GM18508 (cell line): Measurements from ENCODE around the gene SULF2.

Experiments used
- ATAC-seq: cut with Tn5 transposase; IDR thresholded peaks from one replicate; pipeline ENCODE4 v1.9.1; 2021; ENCODE audit warnings: moderate number of reproducible peaks; ENCODE audit not compliant: insufficient read depth, unreplicated experiment

The SULF2 gene

DNA sequence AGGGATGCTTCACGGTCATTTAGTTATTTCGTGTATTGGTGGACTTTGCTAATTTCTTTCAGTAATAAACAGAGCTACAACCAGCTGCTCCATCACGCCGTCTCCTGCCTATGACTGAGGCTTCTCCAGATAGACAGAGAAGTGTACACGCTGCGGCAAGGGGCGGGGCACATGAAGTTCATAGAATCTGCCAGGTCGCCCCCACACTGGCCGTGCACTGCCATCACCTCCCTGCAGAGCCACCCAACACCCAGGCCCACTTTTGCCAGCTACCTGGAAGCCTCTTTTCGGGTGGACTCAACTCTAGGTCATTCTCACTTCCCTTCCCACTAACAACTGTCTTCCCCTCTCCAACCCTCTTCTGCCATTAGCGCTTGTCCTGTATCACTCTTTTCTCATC, 88.4 kb downstream of the SULF2 start:
- ATAC-seq = no peak

DNA sequence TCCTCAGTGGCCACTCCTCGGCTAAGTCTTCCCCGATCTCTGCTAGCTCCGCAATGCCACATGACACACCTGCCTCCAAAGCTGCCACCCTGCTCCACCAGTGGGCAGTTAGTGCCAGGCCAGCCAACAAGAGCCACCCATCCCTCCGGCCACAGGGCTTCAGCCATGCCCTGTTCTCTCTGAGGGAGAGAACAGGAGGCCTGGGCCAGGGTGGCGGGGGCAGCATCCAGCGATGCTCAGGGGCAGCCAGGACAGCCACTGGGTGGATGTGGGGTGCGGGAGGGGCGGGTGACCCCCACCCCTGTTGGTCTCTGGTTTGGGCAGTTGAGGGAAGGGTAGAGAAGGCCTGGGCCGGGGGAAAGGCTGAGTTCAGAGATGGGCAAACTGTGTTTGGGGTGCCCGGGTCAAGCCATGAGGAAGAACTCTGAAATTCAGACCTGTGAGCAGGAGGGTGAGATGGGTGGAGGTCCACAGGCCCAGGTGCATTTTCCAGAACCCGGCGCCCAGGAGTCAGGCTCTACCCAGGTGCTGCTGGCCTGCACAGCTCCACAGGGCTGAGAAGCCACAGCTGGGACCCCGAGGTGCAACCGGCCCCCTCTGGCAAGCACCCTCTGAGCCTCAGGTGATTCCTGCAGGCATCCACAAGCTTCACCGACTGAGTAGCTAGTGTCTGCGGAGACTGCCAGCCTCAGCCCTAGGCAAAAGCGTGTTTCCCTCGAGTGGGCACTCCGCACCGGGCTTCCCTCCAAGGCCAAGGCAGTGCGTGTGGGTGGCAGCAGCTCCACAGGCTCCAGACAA, 91.1 kb downstream of the SULF2 start:
- ATAC-seq = no peak

DNA sequence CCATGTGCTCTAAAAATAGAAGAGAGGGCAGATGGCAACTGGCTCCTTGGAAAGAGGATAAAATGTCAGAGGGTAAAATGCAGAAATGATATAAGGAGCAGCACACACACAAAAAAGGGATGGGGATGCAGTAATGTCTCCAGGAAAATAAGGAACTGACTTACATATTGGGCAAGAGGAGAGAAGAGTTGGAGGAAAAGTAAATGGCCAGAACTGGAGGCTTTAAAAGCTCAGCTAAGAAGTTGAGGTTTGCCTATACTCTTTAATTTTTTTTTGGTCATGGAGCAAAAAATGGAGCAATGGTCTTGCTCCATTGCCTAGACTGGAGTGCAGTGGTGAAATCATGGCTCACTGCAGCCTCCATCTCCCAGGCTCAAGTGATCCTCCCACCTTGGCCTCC, 93.7 kb downstream of the SULF2 start:
- no peak for ATAC-seq

DNA sequence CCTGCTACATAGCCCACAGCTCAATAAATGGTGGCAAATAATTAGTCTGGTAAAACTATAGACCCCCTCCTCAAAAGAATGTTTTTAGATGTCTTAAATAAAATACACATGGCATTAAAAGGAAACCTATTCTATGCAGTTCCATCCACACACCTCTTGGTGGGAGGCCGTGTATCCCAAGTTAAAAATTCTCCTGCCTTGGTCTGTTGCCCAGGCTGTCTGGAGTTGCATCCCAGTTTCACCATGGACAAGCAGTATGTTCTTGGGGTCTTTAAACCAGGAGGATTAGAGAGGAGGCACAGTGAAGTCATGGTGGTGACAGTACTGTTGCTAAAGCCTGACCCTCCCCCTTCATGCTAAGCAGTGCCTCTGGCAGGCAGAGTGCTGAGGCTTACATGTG, 95.5 kb downstream of the SULF2 start:
- no peak for ATAC-seq

DNA sequence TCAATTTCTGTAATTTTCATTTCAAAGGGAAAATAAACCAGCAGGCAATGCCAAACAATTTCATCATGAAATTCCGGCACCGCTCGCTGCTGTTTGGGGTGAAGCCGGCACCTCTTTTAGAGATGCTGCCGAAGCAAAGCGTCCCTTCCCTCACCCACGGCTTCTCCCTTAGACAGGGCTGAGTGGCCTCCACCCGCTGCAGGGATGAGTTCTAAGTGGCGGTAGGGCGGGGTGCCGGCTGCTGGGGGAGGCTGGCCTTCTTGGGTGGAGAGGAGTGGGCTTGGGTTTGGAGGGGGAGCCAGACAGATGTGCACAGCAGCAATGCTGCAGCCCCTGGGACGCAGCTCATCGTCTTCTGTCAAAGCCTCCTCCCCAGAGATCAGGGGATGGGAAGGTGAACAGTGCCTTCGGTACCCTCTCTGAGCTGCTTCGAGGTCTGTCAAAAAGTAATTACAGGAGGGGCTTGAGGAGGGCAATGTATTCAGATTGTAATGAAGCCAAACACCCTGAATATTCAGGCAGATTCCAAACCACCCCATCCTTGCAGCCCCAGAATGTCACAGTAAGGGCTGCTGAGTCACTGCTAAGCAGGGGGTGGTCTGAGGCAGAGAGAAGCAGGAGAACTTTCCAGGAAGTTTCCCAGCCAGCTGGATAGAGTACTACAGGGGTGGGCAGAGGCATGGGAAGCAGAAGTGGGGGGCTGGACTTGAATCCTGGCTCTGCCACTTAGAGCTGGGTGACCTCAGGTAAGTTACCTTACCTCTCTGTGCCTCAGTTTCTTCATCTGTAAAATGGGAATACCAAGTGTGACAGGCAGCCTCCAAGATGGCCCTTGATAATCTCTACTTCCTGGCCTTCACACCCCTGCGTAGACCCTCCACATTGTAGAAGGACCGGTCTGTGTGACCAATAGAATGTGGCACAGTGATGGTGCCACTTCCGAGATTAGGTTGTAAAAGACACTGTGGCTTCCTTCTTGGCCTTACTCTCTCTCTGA, 96.6 kb downstream of the SULF2 start:
- ATAC-seq = no peak

DNA sequence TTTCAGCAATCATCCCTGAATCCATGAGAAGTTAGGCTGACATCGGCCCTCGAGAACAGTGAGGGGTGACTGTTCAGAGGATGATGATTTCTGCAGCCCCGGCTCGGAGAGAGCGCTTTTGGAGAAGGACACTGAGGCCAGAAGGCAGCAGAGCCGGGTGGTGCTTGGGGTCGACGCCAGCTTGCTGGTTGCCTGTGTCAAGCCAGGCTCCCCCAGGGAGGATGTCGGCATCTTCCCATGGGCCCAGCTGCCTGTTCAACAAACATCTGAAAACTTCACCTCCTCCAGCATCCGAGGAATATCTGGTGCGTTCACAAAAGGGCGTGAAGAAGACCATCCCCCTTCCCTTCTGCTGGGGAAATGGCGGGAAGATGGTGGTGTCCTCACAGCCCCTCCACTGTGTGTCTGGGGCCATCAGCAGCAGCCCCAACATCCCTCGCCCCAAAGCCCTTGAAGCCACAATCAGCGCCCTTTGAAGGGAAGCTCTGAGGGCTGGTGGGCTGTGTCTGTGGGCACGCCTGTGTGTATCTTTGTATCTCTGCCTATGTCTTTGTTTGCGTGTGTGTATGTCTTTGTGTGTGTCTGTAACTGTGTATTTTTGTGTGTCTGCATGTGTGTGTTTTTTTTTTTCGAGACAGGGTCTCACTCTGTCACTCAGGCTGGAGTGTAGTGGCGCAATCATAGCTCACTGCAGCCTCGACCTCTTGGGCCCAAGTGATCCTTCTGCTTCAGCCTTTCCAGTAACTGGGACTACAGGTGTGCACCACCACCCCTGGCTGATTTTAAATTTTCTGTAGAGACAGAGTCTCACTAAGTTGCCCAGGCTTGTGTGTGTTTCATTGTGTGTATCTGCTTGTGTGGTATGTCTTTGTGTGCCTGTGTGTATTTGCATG, 97.9 kb downstream of the SULF2 start:
- no peak for ATAC-seq

DNA sequence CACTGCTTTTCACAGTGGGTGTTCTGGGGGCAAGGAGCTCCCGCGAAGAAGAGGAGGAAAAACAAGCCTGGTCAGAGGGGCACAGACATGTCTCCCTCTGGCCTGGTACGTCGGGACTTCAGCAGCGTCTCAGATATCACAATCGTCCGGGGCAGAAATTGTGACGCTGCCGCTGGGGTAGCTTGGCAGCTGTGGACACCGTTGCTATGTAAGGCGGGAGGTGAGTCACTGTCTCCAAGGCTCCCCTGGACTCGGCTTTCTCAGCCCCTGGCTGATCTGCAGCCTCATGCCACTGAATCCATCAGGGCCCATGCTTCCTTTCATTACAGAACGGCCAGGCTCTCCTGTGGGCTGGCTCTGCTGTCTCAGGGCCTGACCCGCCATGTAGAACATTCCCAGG, 98.7 kb downstream of the SULF2 start:
- no peak for ATAC-seq

DNA sequence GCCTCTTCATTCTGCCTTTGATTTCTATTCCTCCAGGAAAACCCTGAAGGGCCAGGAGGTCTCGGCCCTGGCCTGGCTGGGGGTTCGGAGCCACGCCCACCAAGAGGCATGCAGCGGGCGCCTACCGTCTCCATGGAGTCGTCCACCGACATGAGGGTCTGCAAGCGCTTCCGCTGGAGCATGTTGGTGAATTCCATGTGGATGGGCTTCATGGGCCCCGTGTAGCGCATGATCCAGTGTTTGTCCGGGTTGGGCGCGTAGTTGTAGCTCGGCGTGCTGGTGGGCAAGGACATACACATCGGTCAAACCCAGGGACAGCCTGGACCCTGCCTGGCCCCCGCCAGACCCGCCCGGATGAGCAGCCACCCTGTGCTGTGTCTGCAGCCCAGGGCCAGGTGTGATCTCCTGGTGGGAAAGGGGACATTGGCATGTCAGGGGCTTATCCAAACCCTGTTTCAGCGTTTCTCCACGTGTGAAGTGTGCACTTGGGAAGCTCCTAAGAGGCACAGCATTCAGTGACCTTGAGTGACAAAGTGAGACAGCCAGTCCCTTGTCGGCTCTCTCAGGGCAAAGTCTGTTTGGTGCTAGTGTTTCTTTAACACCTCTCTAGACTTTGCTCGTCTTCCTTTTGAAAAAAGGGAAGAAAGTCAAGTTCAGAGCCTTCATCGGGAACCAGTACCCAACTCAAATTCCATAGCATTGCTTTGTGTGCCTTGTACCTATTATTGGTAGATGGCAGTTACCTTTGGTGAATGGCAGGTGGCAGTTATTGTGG, 100.8 kb downstream of the SULF2 start:
- no peak for ATAC-seq

DNA sequence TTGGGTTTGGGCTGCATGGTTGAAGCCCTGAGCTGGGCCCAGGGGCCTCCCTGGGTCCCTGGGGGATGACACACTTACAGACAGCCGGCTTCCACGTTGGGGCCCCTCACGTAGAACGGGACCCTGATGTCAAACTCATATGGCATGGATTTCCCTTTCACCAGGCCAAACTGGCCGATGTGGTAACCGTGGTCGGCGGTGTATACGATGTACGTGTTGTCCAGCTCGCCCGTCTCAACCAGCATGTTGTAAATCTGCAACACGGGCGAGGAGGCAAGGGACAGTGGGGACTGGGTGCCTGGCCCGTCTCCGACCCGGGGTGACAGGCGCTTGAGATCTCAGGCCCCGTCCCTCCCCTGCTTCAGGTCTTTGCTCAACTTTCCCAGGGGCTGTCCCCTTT, 102.4 kb downstream of the SULF2 start:
- ATAC-seq = no peak

DNA sequence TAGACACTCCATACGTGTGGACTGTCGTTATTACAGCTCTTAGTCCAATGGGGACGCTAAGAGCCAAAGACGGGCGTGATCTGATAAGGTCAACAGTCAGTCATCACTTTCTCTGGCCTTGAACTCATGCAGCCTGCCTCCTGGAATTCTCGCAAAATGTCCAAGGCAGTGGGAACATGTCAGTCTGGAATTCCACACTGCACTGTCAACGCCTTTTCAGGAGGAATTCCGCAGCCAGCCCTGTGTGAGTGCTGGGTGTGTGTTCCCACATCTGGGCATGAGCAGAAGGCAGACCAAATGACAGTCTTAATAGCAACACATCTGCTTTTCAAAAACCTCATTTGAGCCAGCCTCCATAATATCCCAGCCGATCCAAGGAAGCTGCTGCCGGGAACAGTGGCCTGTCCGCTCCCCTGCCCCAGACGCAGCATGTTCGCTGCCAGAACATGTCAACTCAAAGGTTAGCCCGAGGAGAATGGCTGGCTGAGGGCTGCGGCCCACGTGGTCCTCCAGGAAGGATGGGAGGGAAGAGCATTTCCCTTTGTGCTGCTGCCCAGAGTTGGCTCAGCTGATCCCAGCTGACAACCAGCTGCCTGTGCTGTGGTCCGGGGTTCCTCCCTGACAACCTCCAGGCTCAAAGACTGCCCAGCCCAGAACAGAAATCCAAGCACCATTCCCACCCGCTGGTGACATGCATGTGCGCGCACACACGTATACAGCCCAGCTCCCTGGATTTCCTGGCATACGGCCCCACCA, 103.1 kb downstream of the SULF2 start:
- ATAC-seq = no peak

DNA sequence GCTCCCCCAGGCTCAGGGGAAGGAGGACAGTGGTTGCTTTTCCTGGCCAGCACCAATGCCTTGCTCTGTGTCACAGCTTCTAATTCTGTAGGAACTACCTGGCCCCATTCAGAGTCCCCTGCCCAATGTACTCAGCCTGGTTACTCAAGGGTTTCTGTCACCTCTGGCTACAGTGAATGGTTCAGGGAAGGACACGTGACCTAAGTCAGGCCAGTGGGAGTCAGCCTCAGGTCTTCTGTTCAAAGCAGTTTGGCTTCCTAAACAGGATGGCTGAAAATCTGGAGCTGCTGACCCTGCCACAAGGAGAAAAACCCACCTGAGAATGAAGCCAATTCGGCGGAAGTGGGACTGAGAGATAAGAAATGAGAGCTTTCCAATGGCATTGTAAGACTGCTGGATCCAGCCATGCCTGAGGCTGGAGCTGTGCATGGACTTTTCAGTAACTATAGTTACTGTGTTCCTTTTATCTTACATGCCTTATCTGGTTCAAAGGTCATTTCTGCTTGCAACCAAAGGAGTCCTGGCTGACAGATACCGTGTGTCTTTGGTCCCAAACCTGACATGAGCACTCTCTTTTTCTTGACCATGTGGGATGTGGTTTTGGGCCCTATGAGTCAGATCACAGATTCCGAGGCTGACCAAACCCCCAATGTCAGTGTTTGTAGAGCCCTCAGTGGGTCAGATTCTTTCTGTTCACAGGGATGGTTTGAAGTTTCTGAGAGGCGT, 104.3 kb downstream of the SULF2 start:
- no peak for ATAC-seq

DNA sequence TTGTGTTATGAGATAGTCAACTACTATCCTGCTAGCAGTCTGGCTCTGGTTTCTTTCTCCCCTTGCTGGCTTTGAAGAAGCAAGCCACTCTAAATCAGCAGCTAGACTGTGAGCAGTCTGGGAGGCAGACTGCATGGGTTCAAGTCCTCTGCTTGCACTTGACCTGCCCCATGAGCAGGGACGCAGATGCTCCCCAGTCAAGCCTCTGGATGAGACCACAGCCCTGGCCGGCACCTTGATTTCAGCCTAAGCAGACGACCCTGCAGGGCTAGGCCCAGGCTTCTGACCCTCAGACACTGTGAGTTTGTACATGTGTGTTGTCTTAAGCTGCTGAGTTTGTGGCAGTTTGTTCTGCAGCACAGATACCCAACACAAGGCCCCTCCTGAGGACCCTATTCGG, 105.8 kb downstream of the SULF2 start:
- ATAC-seq = no peak

DNA sequence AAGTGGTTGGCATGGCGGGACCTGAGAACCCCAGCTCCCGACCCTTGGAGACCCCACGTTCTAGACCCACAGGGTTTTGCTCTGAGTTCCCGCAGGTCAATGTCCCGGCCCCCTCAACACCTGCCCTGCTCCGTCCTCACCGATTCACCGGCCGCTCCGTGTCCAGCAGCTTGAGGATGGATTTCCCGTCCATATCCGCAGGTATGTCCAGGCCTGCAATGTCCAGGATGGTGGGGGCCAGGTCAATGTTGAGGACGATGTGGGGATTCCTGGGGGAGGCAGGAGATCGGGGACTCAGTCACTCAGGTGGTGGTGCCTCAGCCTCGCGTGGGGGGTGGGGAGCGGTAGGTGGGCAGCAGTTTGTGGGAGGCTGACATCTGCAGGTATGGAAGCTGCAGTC, 106.7 kb downstream of the SULF2 start:
- ATAC-seq = no peak

DNA sequence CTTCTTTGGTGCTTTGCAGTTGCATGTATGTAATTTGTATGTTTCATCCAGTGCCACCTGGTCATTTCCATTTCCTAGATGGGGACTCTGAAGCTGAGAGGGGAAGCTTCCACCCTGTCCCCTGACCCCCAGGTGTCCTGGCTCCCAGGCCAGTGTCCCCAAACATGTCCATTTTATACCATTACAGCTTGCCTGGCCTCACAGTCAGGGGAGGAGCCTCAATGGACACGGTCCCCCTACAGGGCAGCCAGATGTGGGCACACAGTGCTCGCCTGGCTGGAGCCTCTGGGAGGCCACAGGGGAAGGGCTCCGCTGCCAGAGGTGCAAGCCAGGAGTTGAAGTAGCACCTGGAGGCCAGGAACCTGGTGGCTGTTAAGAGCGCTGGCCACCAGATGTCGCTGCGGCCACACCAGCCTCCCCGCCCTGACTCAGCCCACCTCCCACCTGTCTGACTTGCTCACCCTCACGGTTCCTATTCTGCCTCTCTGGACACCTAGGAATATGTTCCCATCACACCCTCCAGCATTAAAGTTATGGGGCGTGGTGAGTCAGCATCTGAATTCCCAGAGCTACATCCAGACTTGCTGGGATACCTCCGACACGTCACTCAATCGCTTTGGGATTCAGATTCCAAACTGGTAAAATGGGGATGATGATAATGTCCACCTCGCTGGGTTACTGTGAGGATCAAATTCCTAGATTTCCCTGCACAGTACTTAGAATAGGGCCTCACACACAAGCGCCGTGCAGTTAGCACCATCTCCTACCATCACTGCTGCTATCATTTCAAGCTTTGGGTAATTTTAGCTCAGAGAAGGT, 107.4 kb downstream of the SULF2 start:
- no peak for ATAC-seq

DNA sequence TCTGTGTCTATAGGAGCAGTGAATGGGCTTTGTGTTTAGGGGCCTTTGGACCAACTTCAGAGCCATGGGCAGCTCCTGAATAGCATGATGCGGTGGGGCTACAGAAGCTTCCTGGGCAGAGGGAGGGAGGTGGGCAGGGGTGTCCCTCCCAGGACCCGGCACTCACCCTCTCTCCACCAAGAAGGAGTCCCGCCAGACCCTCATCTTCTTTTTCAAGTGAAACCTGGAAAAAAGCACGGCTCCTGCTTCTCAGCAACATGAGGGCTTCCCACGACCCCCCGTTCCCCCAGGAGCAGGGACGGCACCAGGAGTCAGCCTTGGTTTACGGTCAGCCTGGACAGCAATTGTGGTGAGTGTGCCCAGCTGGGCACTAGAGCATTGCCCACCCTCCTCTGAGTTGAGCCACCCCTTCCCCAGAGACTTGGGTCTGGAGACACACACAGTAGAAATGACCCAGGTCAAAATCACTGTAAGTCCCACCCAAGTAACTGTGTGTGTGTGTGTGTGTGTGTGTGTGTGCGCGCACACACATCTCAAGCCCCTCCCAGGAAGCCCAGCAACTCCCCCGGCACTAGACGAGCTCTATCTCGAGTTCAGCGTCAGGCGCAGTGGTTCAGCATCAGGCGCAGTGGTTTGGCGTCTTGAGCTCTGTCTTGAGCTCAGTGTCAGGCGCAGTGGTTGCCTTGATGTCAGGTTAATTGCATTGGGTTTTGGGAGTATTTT, 108.2 kb downstream of the SULF2 start:
- ATAC-seq = no peak

DNA sequence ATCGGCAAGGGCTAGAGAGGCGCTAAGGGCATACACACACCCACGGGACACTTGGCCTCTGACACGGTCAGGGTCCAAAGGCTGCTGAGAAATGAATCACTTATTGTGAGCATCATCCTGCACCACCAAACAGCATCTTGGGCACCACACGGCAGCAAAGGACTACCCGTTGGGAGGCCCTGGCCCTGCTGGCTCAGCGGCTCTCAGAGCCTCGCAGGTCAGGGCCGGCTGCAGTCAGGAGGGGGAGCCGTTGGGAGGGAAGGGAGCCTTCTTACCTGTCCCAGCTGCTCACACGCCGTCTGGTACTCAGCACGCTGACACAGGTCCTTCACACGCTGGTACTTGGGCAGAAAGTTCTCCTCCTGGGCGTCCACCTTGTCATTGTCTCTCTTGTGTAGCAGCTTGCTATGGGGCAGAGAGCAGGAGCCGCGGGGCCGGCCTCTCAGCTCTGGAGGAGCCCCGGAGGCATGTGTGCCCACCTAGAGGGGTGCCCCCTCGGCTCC, 109.0 kb downstream of the SULF2 start:
- no peak for ATAC-seq
